Measurements from ENCODE around the gene MASTL. TPM values are rescaled to one million over a fixed set of nuclear protein-coding genes. Genes with fewer than 3 reads are reported as not detected.
"Not testable (repeated sequence)": the region's sequence is repeated elsewhere in the genome, so short reads cannot be mapped to it uniquely, and the experiment has no call there.

The MASTL gene
- total RNA-seq, 1 donor from 2014 or later: 8.9 TPM

- ATAC-seq (peak; percentile 1), DNase-seq (no peak)
- Histone ChIP-seq H3K27me3 (no peaks in the 10 kb centered on the region), H3K4me1 (peaks cover 34% of the 10 kb centered on the region), H3K27ac (peak overlapping the region; percentile 99), H3K4me3 (peak overlapping the region; percentile 94), H3K9me3 (no peaks in the 10 kb centered on the region), H3K36me3 (peaks cover 3% of the 10 kb centered on the region)
- intact Hi-C loops (cut with DNase I): no loop called here
- TF ChIP-seq CTCF (IDR thresholded peaks at IDR 0.05): no peak
Measured at GRCh38 chr10:27153845-27154193, 1.3 kb upstream of the MASTL start.

GRCh38 chr10:27156566-27156965 lies 1.4 kb downstream of the MASTL start:
- peaks cover 30% of the 10 kb centered on the region for H3K36me3 ChIP-seq
- H3K4me1 ChIP-seq: peaks cover 29% of the 10 kb centered on the region
- ATAC-seq; H3K9me3 ChIP-seq; H3K27me3 ChIP-seq; intact Hi-C loops (cut with DNase I): not testable (repeated sequence)
- peak overlapping the region; percentile 94 for H3K4me3 ChIP-seq
- H3K27ac ChIP-seq: peak overlapping the region; percentile 99
- peak; percentile 59 for DNase-seq

GRCh38 chr10:27157150-27157549 lies 2.0 kb downstream of the MASTL start:
- no peak overlapping the region for H3K27ac ChIP-seq
- intact Hi-C loops (cut with DNase I): no loop called here
- H3K4me3 ChIP-seq: no peak overlapping the region
- ATAC-seq (no peak), DNase-seq (no peak)
- H3K36me3 ChIP-seq: peaks cover 36% of the 10 kb centered on the region
- H3K27me3 ChIP-seq: no peaks in the 10 kb centered on the region
- H3K4me1 ChIP-seq: peaks cover 29% of the 10 kb centered on the region
- no peak for TF ChIP-seq CTCF (IDR thresholded peaks at IDR 0.05)
- H3K9me3 ChIP-seq: no peaks in the 10 kb centered on the region

GRCh38 chr10:27158421-27158820 lies 3.3 kb downstream of the MASTL start:
- H3K36me3 ChIP-seq: peaks cover 49% of the 10 kb centered on the region
- no peaks in the 10 kb centered on the region for H3K27me3 ChIP-seq
- H3K4me1 ChIP-seq: peaks cover 19% of the 10 kb centered on the region
- intact Hi-C loops (cut with DNase I): no loop called here
- no peak overlapping the region for H3K4me3 ChIP-seq
- H3K27ac ChIP-seq: no peak overlapping the region
- ATAC-seq (no peak), DNase-seq (no peak)
- H3K9me3 ChIP-seq: no peaks in the 10 kb centered on the region
- no peak for TF ChIP-seq CTCF (IDR thresholded peaks at IDR 0.05)

- intact Hi-C loops (cut with DNase I): no loop called here
- ATAC-seq: no peak
Measured at GRCh38 chr10:27169849-27170248, 14.7 kb downstream of the MASTL start.

GRCh38 chr10:27188259-27188658 lies 33.1 kb downstream of the MASTL start:
- ATAC-seq (no peak), DNase-seq (no peak)
- TF ChIP-seq CTCF (IDR thresholded peaks at IDR 0.05): no peak
- H3K27ac ChIP-seq: no peak overlapping the region
- H3K27me3 ChIP-seq: no peaks in the 10 kb centered on the region
- H3K4me3 ChIP-seq: no peak overlapping the region
- H3K36me3 ChIP-seq: peaks cover 19% of the 10 kb centered on the region
- intact Hi-C loops (cut with DNase I): no loop called here
- no peaks in the 10 kb centered on the region for H3K4me1 ChIP-seq
- H3K9me3 ChIP-seq: no peaks in the 10 kb centered on the region

More at GRCh38 chr10:27169849-27170248, 14.7 kb downstream of the MASTL start:
- H3K9me3 ChIP-seq: no peaks in the 10 kb centered on the region
- no peak overlapping the region for H3K27ac ChIP-seq
- H3K27me3 ChIP-seq: no peaks in the 10 kb centered on the region
- no peak for DNase-seq
- peaks cover 75% of the 10 kb centered on the region for H3K36me3 ChIP-seq
- no peak overlapping the region for H3K4me3 ChIP-seq
- H3K4me1 ChIP-seq: no peaks in the 10 kb centered on the region
- TF ChIP-seq CTCF (IDR thresholded peaks at IDR 0.05): no peak

Measured in upper lobe of right lung (tissue), 1 donor.